IMR-90 (cell line): ENCODE data around the gene PTS. TPM values are rescaled to one million over a fixed set of nuclear protein-coding genes. Genes with fewer than 3 reads are reported as not detected.

Experiments used
- ATAC-seq: fragments of 200-7000 bp; cut with Tn5 transposase; 2 replicates; pipeline ENCODE4 v1.9.1; 2020; ENCODE audit warnings: low read depth, mild to moderate bottlenecking, moderate library complexity
- BruUV-seq: library from RNA; stranded (reverse); fragments of 400-500 nt; replicated peaks from 2 replicates; lab custom pipeline; 2021; lab: Mats Ljungman, UMichigan
- CTCF ChIA-PET: fragments of 300-600 bp; formaldehyde crosslinking; extraction: SDS; loops from one replicate; lab custom pipeline; 2021; ENCODE audit warnings: antibody characterized with exemption; lab: Yijun Ruan, JAX
- POLR2A ChIA-PET: fragments of 300-600 bp; sonication (Branson Sonifier 250); formaldehyde crosslinking; loops from one replicate; lab custom pipeline; 2022; ENCODE audit warnings: antibody characterized with exemption; ENCODE audit not compliant: unreplicated experiment; lab: Charles Lee
- DNase-seq: peaks from one replicate; pipeline ENCODE4 v3.0.0; 2013
- H2AFZ ChIP-seq: replicated peaks from 2 replicates; pipeline ENCODE3; 2013; ENCODE audit warnings: low read length, mild to moderate bottlenecking; ENCODE audit not compliant: poor library complexity
- H2AK5ac ChIP-seq: 2 replicates; pipeline ENCODE4 v1.6.1; 2013; ENCODE audit warnings: low read depth, low read length, inconsistent platforms
- H2AK9ac ChIP-seq: replicated peaks from 2 replicates; pipeline ENCODE3; 2013; ENCODE audit warnings: mild to moderate bottlenecking, low read depth, low read length, moderate library complexity; ENCODE audit not compliant: poor library complexity
- H2BK120ac ChIP-seq: 2 replicates; pipeline ENCODE4 v1.6.1; 2013; ENCODE audit warnings: low read depth, low read length, inconsistent platforms
- H2BK15ac ChIP-seq: 3 replicates; pipeline ENCODE4 v1.6.1; 2013; ENCODE audit warnings: low read depth, low read length, inconsistent platforms
- H2BK20ac ChIP-seq: 2 replicates; pipeline ENCODE4 v1.6.1; 2013; ENCODE audit warnings: low read depth, mild to moderate bottlenecking, inconsistent platforms, low read length, moderate library complexity
- H2BK5ac ChIP-seq: 2 replicates; pipeline ENCODE4 v1.6.1; 2013; ENCODE audit warnings: mild to moderate bottlenecking, low read depth, low read length, inconsistent platforms; ENCODE audit not compliant: poor library complexity, severe bottlenecking
- H3K14ac ChIP-seq: replicated peaks from 2 replicates; pipeline ENCODE4 v1.6.1; 2013; ENCODE audit warnings: low read depth, low read length, inconsistent platforms
- H3K18ac ChIP-seq: 2 replicates; pipeline ENCODE4 v1.6.1; 2013; ENCODE audit warnings: low read depth, low read length, control low read depth
- H3K23ac ChIP-seq: 2 replicates; pipeline ENCODE4 v1.6.1; 2013; ENCODE audit warnings: low read depth, low read length, inconsistent platforms
- H3K27ac ChIP-seq: 2 replicates; pipeline ENCODE4 v1.5.1; 2013; ENCODE audit warnings: mild to moderate bottlenecking, control low read depth, low read length; ENCODE audit not compliant: insufficient read depth
- H3K27me3 ChIP-seq: 2 replicates; pipeline ENCODE4 v1.6.1; 2013; ENCODE audit warnings: low read length; ENCODE audit not compliant: control insufficient read depth, insufficient read depth
- H3K36me3 ChIP-seq: 2 replicates; pipeline ENCODE4 v1.6.1; 2013; ENCODE audit warnings: low read length, mixed read lengths; ENCODE audit not compliant: control insufficient read depth, insufficient read depth
- H3K4ac ChIP-seq: 2 replicates; pipeline ENCODE4 v1.6.1; 2013; ENCODE audit warnings: low read depth, low read length, inconsistent platforms
- H3K4me1 ChIP-seq: 2 replicates; pipeline ENCODE4 v1.6.1; 2013; ENCODE audit warnings: low read length, mixed read lengths; ENCODE audit not compliant: control insufficient read depth, insufficient read depth
- H3K4me2 ChIP-seq: 2 replicates; pipeline ENCODE4 v1.6.1; 2013; ENCODE audit warnings: low read depth, mild to moderate bottlenecking, control low read depth, low read length, moderate library complexity
- H3K4me3 ChIP-seq: 2 replicates; pipeline ENCODE4 v1.5.1; 2013; ENCODE audit warnings: low read depth, mild to moderate bottlenecking, control low read depth, low read length, moderate library complexity; ENCODE audit not compliant: insufficient read depth
- H3K56ac ChIP-seq: 2 replicates; pipeline ENCODE4 v1.6.1; 2013; ENCODE audit warnings: low read length, inconsistent platforms; ENCODE audit not compliant: insufficient read depth; ENCODE audit errors: extremely low read depth
- H3K79me1 ChIP-seq, 2 experiments: 2 replicates each; pipeline ENCODE4 v1.6.1; 2013; ENCODE audit warnings: low read length in 2 of 2, inconsistent platforms in 1 of 2, low read depth in 1 of 2
- H3K9ac ChIP-seq: 2 replicates; pipeline ENCODE4 v1.6.1; 2013; ENCODE audit warnings: low read depth, low read length, control low read depth
- H3K9me1 ChIP-seq: 2 replicates; pipeline ENCODE4 v1.6.1; 2013; ENCODE audit warnings: low read length, inconsistent platforms; ENCODE audit not compliant: insufficient read depth
- H3K9me3 ChIP-seq: 2 replicates; pipeline ENCODE4 v1.6.1; 2013; ENCODE audit warnings: low read length; ENCODE audit not compliant: control insufficient read depth, insufficient read depth
- H4K20me1 ChIP-seq: 2 replicates; pipeline ENCODE4 v1.6.1; 2013; ENCODE audit warnings: low read length, inconsistent platforms; ENCODE audit not compliant: insufficient read depth
- H4K5ac ChIP-seq: 2 replicates; pipeline ENCODE4 v1.6.1; 2013; ENCODE audit warnings: mild to moderate bottlenecking, low read depth, low read length, control low read depth
- H4K8ac ChIP-seq, 2 experiments: 2 replicates each; pipeline ENCODE4 v1.6.1; 2013; ENCODE audit warnings: low read depth in 2 of 2, low read length in 2 of 2, control low read depth in 1 of 2, inconsistent platforms in 1 of 2
- H4K91ac ChIP-seq: 2 replicates; pipeline ENCODE4 v1.6.1; 2013; ENCODE audit warnings: low read depth, low read length, inconsistent platforms; ENCODE audit not compliant: insufficient read depth
- MXI1 ChIP-seq: IDR thresholded peaks from 2 replicates; pipeline ENCODE4 v1.6.1; 2012; ENCODE audit warnings: low read depth, mild to moderate bottlenecking, low read length, moderate library complexity, borderline replicate concordance
- NFE2L2 ChIP-seq: fragments of 150-350 bp; IDR thresholded peaks from 2 replicates; pipeline ENCODE4 v1.6.1; 2016; ENCODE audit warnings: low read depth, mild to moderate bottlenecking, low read length
- WGBS, 2 experiments: methylation state at CpG; one replicate each; pipeline versions ENCODE4 v1.1.5 to v1.1.7; 2013; ENCODE audit warnings: missing lambda C conversion rate in 2 of 2; ENCODE audit not compliant: insufficient read length in 1 of 2; ENCODE audit errors: extremely low coverage in 2 of 2; 5-methylcytosine and 5-hydroxymethylcytosine counted together
- dilution Hi-C: fragments of 300-500 bp; cut with HindIII; formaldehyde crosslinking; loops from one replicate; pipeline ENCODE4 v1.14.3; 2018; ENCODE audit warnings: low sequenced_read_pairs; ENCODE audit not compliant: unreplicated experiment
- in situ Hi-C: fragments of 300-500 bp; cut with MboI; formaldehyde crosslinking; loops from 3 replicates; pipeline ENCODE4 v1.14.3; 2019; ENCODE audit warnings: low sequenced_read_pairs, inconsistent platforms, mixed read lengths
- intact Hi-C: fragments of 100-400 bp; cut with micrococcal nuclease; formaldehyde crosslinking; loops from 2 replicates; pipeline ENCODE4 v1.10.0; 2022
- polyA plus RNA-seq, 3 experiments: library from polyadenylated mRNA; depleted of rRNA; stranded (reverse); fragments of >200 nt; gene quantifications; 2 replicates each; pipeline ENCODE4 v1.2.3, GENCODE V29; 2012; ENCODE audit warnings: low replicate concordance in 1 of 3
- total RNA-seq: library from RNA; depleted of rRNA; stranded (reverse); fragments of >200 nt; gene quantifications from 2 replicates; pipeline ENCODE4 v1.2.3, GENCODE V29; 2012
- TF ChIP-seq, protein P1 (sequence below): fragments of 150-350 bp; IDR thresholded peaks from 2 replicates; pipeline ENCODE4 v1.6.1; 2017; ENCODE audit warnings: mild to moderate bottlenecking, antibody characterized with exemption, low read length, low read depth

The PTS gene
- total and polyA plus RNA-seq, 2 of the 4 experiments (the other 2 are of a cell fraction), result 21.0 to 51.8 TPM

DNA sequence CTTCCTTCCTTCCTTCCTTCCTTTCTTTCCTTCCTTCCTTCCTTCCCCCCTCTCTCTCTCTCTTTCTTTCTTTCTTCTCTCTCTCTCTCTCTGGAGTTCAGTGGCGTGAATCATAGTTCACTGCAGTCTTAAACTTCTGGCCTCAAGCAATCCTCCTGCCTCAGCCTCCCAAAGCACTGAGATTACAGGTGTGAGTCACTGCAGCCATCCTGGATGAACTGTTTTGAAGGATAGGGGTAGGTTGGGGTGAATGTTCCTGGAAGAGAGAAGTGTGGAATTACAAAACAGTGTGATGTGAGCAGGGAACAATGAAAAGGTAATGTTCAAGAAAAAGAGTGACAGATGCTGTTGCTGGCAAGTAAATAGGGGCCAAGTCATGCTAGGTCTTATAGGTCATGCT is 46.8 kb downstream of the PTS start:
- Histone ChIP-seq H2BK120ac (no peak overlapping the region), H3K4me1 (peaks cover 2% of the 10 kb centered on the region; the same call in 1 of the 2 replicates), H3K9me1 (no peaks in the 10 kb centered on the region), H4K91ac (no peak overlapping the region), H3K4me2 (no peak overlapping the region), H4K8ac (no peak overlapping the region), H3K56ac (no peak overlapping the region), H3K27ac (no peak overlapping the region), H2BK20ac (no peak overlapping the region), H3K18ac (no peak overlapping the region), H2AK5ac (no peak overlapping the region), H3K9ac (no peak overlapping the region), H3K79me1 (no peaks in the 10 kb centered on the region), H2BK15ac (no peak overlapping the region), H3K14ac (no peak overlapping the region), H3K27me3 (no peaks in the 10 kb centered on the region), H4K20me1 (no peaks in the 10 kb centered on the region), H2BK5ac (no peak overlapping the region), H4K5ac (no peak overlapping the region), H3K9me3 (no peaks in the 10 kb centered on the region), H3K4me3 (no peak overlapping the region), H3K4ac (no peak overlapping the region), H2AFZ (no peak overlapping the region), H2AK9ac (no peak overlapping the region), H3K36me3 (no peaks in the 10 kb centered on the region), H3K23ac (no peak overlapping the region)
- ATAC-seq (no peak), DNase-seq (no peak)
- WGBS, 2 experiments, result 80% methylated on average over 1 of the region's 1 CpG; no CpG with 5 or more reads in 1 of the 2 experiments
- in situ Hi-C loops, result loop anchor here (10.0 kb wide), 1 partner anchor 158 kb away; no protein-coding TSS in a partner anchor
- intact Hi-C loops, result no loop called here
- BruUV-seq, result no TSS peak
- CTCF ChIA-PET, result no interaction called here
- POLR2A ChIA-PET, result no interaction called here
- dilution Hi-C loops, result no loop called here
- TF ChIP-seq MXI1, result no peak
- TF ChIP-seq, protein P1, sequence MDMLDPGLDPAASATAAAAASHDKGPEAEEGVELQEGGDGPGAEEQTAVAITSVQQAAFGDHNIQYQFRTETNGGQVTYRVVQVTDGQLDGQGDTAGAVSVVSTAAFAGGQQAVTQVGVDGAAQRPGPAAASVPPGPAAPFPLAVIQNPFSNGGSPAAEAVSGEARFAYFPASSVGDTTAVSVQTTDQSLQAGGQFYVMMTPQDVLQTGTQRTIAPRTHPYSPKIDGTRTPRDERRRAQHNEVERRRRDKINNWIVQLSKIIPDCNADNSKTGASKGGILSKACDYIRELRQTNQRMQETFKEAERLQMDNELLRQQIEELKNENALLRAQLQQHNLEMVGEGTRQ, result no peak
- TF ChIP-seq NFE2L2, result no peak
